NCI-H187 treated with DMSO at 0.1 percent for 48 hours (cell line): ENCODE data around the gene DACT2.
"Not testable (repeated sequence)": the region's sequence is repeated elsewhere in the genome, so short reads cannot be mapped to it uniquely, and the experiment has no call there.

ENCODE experiments used
- DNase-seq: peaks from one replicate; lab custom pipeline; 2025; lab: John Stamatoyannopoulos, UW

The DACT2 gene

DNA sequence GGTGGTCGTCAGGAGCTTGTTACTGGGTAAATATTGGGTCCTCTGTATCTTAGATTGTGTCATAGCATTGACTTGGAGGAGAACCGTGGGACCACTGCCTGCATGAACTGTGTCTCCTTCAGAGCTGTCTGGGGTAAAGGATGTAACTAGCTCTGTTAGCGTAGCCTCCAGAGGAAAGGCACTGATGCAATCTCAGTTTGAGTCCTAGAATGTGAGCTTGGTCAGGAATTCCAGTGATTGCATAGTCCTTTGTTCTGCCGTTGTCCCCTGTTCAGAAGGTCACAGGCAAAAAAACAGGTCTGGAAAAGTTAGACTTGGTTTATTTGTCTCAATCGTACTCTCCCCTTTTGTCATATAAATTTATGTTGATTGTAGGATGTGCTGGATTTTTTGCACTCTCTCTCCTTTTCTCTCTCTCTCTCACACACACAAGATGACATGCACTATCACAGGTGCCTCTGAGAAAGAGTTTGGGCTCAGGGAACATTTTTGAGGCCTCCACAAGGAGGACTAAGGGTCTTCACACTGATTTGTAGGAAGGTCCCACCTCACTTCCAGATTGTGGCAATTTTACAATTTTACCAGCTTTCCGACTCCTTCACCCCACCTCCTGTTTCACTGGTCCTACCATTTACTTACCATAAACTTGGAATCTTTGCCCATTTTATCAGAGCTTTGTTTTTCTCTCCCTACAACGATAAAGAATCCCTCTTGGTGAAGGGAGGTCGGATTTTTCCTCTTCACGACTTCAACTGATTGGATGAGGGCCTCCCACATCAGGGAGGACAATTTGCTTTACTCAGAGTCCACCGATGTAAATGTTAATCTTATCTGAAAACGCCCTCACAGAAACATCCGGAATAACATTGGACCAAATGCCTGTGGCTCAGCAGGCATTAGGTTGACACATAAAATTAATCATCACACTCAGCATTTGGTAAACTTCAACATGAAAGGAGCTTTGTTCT, 7.0 kb upstream of the DACT2 start:
- no peak for DNase-seq

DNA sequence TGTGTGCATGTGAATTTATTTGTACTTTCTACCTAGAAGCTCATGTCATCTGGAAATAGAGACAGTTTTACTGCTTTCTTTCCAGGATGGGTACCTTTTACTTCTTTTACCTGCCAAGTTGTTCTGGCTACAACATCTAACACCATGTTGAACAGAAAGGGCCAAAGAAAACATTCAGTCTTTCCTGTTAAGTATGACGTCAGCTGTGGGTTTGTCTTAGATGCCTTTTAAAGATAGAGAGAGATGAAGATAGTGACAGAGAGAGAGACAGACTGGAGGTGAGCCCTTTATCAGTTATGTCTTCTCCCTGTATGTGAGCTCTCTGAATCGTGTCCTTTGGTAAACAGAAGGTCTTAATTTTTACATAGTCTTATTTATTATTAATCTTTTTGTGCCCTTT, 3.4 kb upstream of the DACT2 start:
- DNase-seq: no peak

DNA sequence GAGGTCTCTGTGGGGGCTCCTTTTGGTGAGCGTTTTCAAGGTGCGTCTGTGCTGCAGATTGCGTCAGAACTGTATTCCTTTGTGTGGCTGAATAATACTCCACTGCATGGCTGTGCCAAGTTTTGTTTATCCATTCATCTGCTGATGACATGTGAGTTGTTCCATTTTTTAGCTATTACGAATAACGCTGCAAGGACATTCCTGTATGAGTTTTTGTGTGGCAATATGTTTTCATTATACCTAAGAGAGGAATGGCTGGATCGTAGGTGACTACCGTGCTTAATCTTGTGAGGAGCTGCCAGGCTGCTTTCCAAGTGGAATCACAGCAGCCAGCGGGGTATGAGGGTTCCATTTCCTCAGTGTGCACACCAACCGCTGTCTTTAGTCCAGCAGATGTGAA, 1.1 kb upstream of the DACT2 start:
- DNase-seq: no peak

DNA sequence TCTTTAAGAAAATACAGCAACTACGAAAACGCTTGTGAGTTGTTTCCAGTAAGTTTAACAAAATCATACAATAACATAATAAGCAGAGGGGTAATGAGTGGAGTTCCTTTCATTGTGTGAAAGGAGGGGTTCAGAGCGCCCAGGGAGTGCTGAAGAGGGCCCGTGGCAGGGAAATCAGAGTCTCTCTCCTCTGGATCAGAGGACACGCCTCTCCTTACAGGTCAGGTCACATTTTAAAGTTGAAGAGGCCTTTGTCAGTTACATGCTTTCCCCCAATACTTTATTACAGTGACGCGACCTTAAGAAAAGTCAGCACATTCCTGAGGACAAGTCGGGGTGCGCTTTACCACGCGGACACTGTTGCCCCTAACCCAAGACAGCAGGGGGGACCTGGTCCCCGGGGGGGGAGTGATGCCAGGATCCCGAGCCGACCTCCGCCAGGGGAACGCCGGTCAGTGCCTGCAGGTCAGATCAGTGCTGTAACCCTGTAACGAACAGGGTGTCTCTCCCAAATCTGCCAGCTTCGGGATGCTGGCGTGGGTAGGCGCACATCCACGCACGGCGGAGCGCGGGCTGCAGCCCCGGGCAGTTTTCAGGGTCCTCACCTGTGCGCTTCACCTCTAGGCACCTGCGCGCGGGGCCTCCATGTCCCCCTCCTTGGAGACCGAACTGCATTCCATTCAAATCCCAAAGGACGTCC, 848 bp downstream of the DACT2 start:
- no peak for DNase-seq

DNA sequence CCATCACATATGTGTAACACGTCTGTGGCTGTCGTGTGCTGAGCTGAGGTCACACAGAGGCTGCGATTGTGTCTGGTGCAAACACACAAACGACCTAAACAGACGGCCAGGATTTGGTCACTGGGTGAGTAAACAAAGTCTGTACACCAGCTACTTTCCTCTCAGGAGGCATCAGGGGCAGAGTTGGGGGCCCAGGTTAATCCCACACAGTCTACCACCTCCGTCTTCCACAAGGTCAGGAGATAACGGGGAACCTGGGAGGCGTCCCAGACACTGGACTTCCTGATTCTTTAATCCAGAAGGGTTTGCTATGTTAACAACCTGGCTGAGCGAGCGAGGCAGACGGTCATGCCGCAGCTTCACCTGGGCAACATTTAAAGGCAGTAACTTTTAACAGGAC, 1.5 kb downstream of the DACT2 start:
- no peak for DNase-seq

DNA sequence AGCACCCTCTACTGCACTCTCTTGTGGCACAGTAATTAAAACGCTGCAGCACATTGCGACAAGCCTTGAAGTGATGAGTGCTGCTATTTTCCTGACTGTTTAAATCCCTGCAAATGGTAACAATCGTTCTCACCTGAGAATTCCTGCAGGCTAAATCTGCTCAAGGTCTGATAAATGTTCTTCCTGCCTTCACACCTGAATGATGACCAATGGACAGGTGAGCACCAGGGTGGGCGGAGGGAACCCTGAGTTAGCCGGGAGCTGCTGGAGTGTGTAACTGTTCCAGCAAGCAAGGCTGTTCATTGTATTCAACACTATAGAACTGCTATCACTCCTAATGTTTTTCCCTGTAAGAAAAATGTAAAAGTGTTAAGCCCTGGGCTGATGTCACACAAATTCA, 4.0 kb downstream of the DACT2 start:
- no peak for DNase-seq

DNA sequence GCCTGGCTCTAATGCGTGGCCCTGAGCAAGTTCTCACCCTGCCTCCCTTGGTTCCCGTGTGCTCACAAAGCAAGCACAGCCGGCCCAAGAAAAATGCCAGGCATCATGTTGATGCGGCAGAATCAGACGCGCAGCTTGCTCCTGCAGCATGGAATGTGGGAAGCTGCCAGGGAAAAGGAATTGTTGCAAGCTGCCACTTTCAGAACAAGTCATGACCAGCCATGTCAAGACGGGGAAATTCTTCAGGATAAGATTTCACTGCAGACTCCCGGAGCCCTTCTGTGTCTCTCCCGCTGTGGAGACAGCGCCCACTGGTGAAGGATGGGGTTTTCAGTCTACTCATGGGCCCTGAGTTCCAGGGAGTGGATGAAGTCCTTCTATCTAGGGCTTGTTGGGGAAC, 4.6 kb downstream of the DACT2 start:
- DNase-seq: no peak

DNA sequence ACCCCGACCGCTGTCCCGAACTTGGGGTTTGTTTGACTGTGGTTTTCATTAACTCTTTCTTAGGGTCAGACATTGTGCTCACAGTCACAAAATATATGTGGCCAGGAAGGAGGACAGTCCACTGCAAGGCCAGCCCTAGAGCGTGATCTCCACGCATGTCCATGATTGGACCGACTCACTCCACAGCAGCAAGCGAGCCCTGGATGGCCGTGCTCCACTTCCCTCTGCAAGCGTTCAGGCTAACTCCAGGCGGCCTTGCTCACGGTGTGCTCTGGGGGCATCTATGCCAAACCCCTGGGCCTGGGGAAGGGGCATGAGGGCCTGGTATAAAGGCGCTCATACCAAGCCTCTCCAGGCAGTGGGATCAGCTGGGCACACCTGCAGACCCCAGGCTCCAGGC, 5.6 kb downstream of the DACT2 start:
- no peak for DNase-seq

DNA sequence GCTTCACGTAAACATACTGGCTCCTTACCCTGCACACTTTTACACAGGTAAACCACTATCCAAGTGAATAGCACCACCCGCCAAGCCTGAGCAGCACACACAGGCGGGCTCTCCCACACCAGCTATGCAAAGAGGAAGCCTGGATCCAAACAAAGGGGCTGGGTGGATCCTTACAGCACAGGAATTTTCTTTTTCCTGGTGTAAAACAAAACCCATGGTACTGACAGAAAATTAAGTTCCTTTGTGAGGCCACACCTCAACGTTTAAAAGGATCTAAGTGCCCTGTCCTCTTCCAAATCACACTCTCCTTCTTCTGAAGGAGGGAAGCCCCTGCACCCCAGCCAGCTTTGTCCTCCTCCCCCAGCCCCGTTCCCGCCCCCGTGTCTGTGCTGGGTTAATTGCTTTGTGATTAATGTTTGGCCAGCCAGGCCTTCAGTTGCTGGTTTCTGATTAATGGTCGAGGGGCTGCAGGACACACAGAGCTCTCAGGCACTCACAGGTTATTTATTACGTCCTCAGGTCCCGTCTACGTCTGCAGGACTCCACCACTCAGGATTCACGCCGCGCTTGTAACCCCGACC, 6.1 kb downstream of the DACT2 start:
- no peak for DNase-seq

DNA sequence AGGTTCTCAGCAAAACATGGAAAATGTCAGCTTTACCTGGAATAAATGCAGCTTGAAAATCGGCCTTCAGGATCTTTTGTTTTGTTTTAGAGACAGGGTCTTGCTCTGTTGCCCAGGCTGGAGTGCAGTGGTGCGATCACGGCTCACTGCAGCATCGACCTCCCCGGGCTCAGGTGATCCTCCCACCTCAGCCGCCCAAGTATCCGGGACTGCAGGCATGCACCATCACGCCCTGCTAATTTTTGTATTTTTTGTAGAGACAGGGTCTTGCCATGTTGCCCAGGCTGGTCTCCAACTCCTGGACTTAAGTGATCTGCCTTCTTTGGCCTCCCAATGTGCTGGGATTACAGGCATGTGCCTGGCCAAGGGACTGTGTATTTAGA, 7.5 kb downstream of the DACT2 start:
- not testable (repeated sequence) for DNase-seq

DNA sequence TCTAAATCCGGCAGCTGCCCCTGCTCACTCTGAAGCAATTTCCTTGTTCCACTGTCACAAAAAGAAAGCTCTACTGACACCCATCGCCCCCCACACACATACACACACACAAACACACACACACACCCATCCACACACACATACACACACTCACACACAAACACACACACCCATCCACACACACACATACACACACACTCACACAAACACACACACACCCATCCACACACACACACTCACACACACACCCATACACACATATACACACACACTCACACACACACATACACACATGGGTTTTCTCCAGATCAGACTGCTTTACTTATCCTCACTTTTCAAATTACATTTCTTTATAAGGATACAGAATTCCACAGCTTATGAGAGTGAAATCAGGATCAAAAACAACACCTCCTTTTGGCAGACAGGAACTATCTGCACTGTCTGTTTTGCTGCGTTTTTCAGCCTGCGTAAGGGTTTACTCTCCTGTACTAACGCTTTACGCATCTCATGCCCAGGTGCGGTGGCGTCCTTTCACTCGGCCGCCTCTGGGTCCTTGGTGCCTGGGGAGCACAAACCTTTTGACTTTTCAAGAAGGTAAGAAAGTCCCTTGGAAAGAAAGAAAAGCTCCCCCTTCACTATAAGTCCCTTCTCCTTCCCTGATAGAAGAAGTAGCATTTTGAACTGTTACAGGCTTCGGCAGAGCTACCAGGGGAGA, 8.0 kb downstream of the DACT2 start:
- DNase-seq: no peak

DNA sequence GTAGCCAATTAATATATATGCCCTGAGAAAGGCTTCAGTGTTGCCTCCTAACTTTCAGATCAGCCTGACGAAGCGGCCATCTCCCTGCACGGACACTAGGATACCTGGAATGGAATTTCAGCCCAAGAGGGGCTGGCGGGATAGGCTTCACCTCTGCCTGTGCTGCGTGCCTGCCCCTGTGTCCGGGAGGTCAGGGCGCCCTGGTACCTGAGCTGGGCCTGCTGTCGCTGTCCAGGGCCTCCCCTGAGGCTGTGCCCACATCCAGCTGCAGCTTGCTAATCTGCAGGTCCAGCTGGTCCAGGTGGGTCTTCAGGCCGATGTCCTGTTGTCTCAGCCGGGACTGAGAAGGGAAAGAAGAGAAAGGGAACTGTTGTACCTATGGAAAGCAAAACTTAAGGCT, 8.6 kb downstream of the DACT2 start:
- no peak for DNase-seq

DNA sequence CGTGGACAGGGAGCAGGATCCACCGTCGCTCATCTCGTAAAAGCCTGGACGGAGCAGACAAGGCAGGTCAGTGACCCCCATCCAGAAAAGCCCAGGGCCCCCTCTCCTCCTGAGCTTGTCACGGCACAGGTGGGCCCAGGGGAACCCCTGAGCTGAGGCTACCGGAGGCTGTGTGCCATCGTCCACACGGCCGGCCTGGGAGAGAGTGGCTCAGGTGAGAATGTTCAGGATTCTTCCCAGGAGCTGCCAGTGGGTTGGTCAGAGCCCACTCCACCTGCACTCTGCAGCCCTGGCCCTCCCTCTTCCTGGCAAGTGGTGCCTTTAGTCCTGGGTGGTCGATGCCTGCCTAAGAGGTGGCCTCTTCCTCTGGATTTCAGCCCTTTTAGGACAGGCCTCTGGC, 9.2 kb downstream of the DACT2 start:
- DNase-seq: no peak

DNA sequence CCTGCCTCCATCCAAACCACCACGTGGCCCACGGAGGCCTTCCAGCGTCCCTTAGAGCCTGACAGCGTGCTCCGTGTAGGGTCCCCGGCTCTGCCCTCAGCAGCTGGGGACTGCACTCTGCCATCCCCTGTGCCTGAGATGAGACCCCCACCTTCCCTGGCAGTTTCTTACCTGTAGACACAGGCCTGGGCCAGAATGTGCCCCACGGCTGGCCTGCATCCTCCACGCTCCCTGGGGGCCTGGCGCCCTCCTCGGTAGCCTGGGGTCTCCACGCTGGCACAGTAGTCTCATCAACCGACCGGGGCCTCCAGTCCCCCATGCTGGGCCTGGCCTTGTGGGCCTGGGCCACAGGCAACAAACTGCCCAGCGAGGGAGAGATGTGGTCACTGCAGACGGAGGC, 9.6 kb downstream of the DACT2 start:
- DNase-seq: no peak

DNA sequence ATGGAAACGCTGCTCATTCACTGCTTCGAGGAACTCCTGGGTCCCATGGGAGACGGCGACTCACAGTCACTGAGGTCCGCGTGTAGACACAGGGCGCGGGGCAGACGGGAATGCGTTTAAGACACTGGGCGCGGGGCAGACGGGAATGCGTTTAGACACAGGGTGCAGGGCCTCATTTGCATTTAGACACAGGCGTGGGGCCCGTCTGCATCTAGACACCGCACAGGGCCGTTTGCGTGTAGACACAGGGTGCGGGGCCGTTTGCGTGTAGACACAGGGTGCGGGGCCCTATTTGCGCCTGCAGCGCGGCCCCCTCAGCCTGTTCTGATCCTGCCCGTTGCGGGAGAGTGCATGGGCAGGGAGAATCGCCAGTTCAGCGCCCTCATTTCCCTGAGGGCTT, 10.4 kb downstream of the DACT2 start:
- DNase-seq: no peak

DNA sequence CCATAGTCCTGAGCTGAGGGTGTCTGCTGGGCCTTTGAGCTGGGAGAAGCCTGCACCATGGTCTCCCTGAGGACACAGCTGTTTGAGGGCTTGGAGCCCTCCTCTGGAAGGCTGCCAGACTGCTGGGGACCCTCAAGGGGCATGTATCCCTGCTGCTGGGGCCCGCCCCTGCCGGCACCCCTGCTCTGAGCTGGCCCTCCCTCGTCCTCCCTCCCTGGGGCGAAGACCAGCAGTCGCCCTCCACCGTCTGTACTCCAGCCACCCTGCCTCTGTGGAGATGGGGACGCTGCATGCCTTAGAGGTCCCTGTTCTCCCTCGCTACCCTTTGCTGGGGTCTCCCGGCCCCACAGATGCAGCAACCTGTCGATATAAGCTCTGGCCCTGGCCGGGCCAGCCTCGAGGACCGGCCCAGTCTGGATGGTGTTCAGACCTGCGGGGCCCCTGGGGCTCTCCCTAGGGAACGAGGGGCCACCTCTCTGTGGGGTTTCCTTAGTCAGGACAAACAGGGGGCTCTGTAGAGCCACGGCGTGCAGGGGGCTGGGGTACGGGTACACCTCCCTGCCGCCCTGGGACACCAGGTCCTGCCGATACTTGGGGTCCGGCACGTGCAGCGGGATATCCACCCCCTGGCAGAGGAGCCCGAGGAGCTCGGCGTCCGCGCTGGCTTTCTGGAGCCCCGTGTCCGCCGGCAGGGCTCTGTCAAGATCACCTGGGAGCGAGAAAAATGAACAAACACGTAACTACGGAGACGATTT, 11.0 kb downstream of the DACT2 start:
- DNase-seq: no peak

DNA sequence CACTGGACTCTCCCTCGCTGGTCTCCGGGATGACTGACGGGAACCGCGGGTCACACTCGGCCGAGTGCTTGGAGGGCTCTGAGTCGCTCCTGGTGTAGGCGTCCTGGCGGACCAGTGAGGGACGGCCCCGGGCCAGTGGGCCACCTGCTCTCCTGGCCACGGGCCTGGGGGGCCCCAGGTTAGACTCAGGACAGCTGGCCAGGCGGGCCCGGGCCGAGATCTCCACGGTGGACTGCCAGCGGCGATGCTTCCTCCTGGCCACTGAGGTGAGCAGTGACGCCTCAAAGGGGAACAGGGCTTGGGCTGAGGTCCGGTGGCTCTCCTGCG, 11.9 kb downstream of the DACT2 start:
- DNase-seq: no peak

DNA sequence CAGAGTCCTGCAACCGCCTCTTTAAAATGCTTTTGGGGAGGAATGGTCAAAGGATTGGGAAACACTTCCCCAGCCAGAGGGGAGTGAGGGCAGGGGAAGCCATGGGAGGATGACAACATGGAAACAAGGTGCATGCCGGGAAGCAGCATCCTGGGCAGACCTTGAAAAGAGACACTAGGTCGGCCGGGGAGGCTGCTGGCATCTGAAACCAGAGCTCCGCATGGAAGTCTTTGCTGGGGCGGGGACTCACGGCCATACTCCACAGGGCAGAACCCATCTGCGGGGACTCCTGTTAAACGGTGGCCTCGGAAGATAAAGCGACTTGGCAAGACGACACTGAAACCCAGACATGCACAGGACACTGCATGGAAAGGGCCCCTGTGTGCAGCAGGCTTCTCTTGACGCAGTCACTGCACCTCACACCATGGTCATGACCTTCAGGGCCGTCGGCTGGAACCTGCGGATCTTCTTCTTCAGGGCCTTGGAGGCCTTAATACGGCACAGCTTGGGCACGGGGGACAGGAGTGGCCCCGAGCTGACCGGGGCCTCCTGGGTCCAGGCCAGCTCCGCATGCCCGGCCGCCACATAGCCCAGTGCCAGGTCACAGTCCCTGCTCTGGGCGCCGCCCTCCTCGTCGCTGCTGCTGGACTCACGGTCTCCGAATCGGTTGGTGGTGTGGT, 12.4 kb downstream of the DACT2 start:
- no peak for DNase-seq

DNA sequence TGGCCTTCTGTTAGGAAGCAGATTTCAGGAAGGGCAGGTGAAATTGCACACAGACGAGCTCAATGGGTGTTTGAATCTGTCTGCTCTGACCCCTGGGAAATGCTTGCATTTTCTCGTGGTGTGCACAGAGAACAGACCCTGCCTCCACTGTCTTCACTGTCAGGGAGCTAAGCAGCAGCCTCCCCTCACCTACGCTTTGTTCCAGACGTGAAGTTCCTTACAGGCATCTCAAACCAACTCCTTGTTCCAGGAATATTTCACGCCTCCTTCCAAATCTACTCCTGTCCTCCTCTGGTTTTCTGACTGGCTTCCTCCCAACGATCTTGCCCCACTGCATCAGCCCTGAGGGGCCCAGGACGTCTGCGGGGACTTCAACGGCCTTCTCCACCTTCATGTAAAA, 13.7 kb downstream of the DACT2 start:
- DNase-seq: no peak

DNA sequence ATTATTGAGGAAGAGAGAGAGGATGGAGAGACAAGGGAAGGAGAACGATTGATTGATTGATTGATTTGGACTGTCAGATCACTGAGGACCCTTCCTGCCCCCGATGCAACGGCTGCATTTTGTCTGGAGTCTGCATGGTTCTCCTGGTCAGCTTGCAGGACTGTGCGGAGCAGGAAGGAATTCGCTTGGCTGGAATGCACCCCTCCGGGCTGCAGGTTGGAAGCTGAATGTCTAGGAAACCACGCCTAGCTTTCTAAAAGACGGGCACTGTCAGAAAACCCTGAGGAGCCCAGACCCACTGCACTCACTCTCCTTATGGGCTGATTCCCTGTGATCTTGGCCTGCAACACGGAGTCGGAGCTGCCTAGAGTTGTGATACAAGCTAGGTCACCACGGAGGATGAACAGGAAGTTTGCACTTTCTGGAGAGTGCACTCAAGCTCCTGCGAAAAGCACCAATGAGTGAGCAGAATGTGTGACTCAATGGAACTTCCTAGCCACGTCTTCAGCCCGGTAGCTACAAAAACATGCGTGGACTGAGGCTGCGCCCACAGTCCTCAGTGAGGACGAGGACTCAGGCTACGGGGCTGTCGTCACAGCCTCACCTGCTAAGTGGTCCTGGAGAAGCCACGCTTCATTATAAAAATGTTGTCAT, 14.4 kb downstream of the DACT2 start:
- DNase-seq: no peak

DNA sequence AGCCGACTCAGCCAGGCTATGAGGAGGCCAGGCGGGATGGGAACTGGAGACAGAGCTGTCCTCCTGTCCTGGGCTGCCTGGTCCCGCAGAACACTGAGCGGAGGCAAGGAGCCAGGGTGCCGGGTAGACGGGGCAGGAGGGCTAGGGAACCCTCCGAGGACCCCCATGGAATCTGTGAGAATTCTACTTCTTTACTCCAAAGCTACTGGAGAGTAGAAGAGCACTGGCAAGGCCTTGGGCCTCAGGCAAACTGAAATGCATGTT, 14.9 kb downstream of the DACT2 start:
- DNase-seq: no peak
